ENCODE results near the gene TTC33.
A peak's percentile ranks its signal among the peaks of the same experiment; 100 is the strongest.

Gene TTC33

GRCh38 chr5:40551496-40552491, 204.0 kb downstream of the TTC33 start:
- intact Hi-C loops (cut with micrococcal nuclease): no loop called here
- Mint-ChIP-seq H3K36me3 (ENCODE audit: low read depth) (no peaks in the 10 kb centered on the region), H3K27ac (peak overlapping the region; percentile 63), H3K9me3 (no peaks in the 10 kb centered on the region), H3K4me1 (ENCODE audit: low read depth) (peaks cover 12% of the 10 kb centered on the region), H3K27me3 (no peaks in the 10 kb centered on the region), H3K4me3 (no peak overlapping the region)

DNA sequence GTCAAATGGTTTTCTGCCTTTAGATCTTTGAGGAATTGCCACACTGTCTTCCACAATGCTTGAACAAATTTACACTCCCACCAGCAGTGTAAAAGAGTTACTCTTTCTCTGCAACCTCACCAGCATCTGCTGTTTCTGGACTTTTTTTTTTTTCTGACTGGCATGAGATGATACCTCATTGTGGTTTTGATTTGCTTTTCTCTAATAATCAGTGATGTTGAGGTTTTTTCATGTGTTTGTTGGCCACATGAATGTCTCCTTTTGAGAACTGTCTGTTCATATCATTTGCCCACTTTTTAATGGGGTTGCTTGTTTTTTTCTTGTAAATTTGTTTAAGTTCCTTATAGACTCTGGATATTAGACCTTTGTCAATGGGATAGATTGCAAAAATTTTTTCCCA, 205.3 kb downstream of the TTC33 start:
- intact Hi-C loops (cut with micrococcal nuclease): no loop called here
- peaks cover 12% of the 10 kb centered on the region for H3K4me1 Mint-ChIP-seq (ENCODE audit: low read depth)
- H3K27me3 Mint-ChIP-seq: no peaks in the 10 kb centered on the region
- no peaks in the 10 kb centered on the region for H3K9me3 Mint-ChIP-seq
- no peak overlapping the region for H3K4me3 Mint-ChIP-seq
- H3K27ac Mint-ChIP-seq: no peak overlapping the region
- H3K36me3 Mint-ChIP-seq (ENCODE audit: low read depth): no peaks in the 10 kb centered on the region

GRCh38 chr5:40549616-40550015, 206.1 kb downstream of the TTC33 start:
- Mint-ChIP-seq H3K27ac (no peak overlapping the region), H3K4me1 (ENCODE audit: low read depth) (peaks cover 12% of the 10 kb centered on the region), H3K36me3 (ENCODE audit: low read depth) (no peaks in the 10 kb centered on the region), H3K9me3 (no peaks in the 10 kb centered on the region), H3K4me3 (no peak overlapping the region), H3K27me3 (no peaks in the 10 kb centered on the region)
- intact Hi-C loops (cut with micrococcal nuclease): no loop called here

DNA sequence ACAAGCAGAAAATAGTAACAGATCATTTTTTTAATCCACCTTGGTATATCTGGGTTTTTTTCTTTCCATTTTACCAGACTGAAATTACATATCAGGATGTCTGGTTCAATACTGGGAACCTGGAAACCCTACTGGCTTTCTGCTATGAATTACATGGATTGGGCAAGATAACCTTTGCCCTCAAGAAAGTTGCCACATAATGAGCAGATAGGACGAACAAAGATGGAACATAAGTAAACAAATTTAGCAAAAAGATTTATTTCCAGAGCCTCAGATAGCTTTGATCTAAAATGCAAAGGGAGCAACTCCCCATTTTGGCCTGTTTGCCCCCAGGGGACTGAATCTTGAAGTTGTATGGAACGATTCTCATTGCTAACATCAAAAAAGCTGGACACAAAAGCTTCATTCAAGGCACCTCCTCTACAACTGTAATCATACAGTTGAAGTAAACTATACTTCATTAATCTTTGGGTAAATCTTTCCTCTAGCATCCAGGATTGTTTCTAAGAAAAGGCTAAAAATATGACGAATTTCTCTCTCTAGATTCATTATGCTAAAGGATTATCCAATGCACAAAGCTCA, 207.7 kb downstream of the TTC33 start:
- intact Hi-C loops (cut with micrococcal nuclease): no loop called here
- H3K27me3 Mint-ChIP-seq: no peaks in the 10 kb centered on the region
- peaks cover 12% of the 10 kb centered on the region for H3K4me1 Mint-ChIP-seq (ENCODE audit: low read depth)
- H3K36me3 Mint-ChIP-seq (ENCODE audit: low read depth): no peaks in the 10 kb centered on the region
- no peaks in the 10 kb centered on the region for H3K9me3 Mint-ChIP-seq
- no peak overlapping the region for H3K27ac Mint-ChIP-seq
- no peak overlapping the region for H3K4me3 Mint-ChIP-seq

GRCh38 chr5:40547557-40547956, 208.2 kb downstream of the TTC33 start:
- H3K27me3 Mint-ChIP-seq: no peaks in the 10 kb centered on the region
- H3K36me3 Mint-ChIP-seq (ENCODE audit: low read depth): no peaks in the 10 kb centered on the region
- H3K4me3 Mint-ChIP-seq: no peak overlapping the region
- no peak overlapping the region for H3K27ac Mint-ChIP-seq
- intact Hi-C loops (cut with micrococcal nuclease): no loop called here
- H3K4me1 Mint-ChIP-seq (ENCODE audit: low read depth): peaks cover 12% of the 10 kb centered on the region
- no peaks in the 10 kb centered on the region for H3K9me3 Mint-ChIP-seq

DNA sequence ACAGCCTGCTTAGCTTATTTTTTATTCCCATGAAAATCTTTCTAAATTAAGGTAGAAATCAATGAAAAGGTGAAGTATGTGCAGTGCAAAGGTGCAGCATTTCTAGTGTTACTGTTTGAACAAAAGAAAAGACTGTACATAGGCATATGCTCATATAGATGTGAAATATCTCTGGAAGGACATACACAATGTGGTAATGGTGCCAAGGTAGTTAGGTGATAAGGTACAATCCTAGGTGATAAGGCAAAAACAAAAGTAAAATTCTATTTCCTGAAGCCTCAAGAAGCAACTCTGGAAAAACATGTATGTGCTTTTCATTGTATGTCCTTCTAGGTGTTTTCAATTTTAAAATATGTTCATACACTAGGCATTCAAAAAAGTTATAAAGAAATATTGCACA, 215.5 kb downstream of the TTC33 start:
- intact Hi-C loops (cut with micrococcal nuclease): no loop called here

DNA sequence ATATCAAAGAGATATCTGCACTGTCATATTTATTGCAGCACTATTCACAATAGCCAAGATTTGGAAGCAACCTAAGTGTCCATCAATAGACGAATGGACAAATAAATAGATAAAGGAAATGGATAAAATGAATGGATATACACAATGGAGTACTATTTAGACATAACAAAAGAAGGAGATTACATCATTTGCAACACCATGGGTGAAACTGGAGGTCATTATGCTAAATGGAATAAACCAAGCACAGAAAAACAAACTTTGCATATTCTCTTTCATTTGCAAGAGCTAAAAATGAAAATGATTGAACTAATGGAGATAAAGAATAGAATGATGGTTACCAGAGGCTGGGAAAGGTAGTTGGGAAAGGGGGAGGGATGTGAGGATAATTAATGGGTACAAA, 231.1 kb downstream of the TTC33 start:
- Mint-ChIP-seq H3K27ac (no peak overlapping the region), H3K4me3 (no peak overlapping the region), H3K27me3 (no peaks in the 10 kb centered on the region), H3K36me3 (ENCODE audit: low read depth) (no peaks in the 10 kb centered on the region), H3K4me1 (ENCODE audit: low read depth) (peaks cover 6% of the 10 kb centered on the region), H3K9me3 (no peaks in the 10 kb centered on the region)
- intact Hi-C loops (cut with micrococcal nuclease): no loop called here

More for the DNA sequence above, 215.5 kb downstream of the TTC33 start:
- H3K27ac Mint-ChIP-seq: no peak overlapping the region
- H3K4me3 Mint-ChIP-seq: no peak overlapping the region
- no peaks in the 10 kb centered on the region for H3K27me3 Mint-ChIP-seq
- H3K4me1 Mint-ChIP-seq (ENCODE audit: low read depth): no peaks in the 10 kb centered on the region
- H3K36me3 Mint-ChIP-seq (ENCODE audit: low read depth): no peaks in the 10 kb centered on the region
- peaks cover under 1% of the 10 kb centered on the region for H3K9me3 Mint-ChIP-seq

DNA sequence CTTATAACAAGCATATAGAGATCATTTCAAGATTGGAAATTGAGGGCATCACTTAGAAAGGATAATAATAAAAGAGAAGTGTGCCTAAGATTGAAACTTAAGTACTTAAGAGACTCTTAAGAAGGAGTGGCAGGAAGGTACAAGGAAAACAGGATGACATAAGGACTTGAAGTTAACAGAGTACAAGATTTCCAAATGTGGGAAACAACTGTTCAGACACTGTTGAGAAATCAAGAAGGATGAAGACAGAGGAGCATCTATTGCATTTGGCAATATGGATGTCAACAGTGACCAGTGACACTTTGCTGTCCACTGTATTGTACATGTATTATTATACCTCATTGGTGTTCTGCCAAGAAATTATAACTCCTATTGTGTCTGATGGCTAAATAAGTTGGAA, 233.8 kb downstream of the TTC33 start:
- intact Hi-C loops (cut with micrococcal nuclease): no loop called here
- Mint-ChIP-seq H3K4me3 (no peak overlapping the region), H3K27ac (no peak overlapping the region), H3K4me1 (ENCODE audit: low read depth) (peaks cover 12% of the 10 kb centered on the region), H3K9me3 (no peaks in the 10 kb centered on the region), H3K27me3 (no peaks in the 10 kb centered on the region), H3K36me3 (ENCODE audit: low read depth) (no peaks in the 10 kb centered on the region)

GRCh38 chr5:40521108-40521785, 234.5 kb downstream of the TTC33 start:
- Mint-ChIP-seq H3K4me1 (ENCODE audit: low read depth) (peaks cover 12% of the 10 kb centered on the region), H3K9me3 (no peaks in the 10 kb centered on the region), H3K36me3 (ENCODE audit: low read depth) (no peaks in the 10 kb centered on the region), H3K4me3 (no peak overlapping the region), H3K27ac (no peak overlapping the region), H3K27me3 (no peaks in the 10 kb centered on the region)
- intact Hi-C loops (cut with micrococcal nuclease): no loop called here

DNA sequence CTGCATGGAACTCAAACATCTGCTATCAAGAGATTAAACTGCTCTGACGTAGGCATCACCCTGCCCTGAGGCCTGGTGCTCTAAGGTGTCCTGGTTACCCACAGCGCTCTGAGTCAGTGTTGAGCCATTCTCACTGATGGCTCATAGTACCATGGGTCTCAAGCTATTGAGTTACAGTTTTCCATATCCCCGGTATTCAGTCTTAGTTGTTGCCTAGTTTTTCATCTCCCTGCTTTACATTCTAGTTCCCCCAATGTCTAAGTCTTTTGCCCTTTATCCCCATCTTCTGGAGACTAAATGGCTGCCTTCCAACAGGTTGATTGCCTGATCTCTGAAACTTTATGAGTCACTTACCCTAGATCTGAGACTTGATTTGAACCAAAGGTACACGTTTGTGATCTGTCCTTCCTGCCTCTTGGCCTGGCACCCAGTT, 237.3 kb downstream of the TTC33 start:
- Mint-ChIP-seq H3K36me3 (ENCODE audit: low read depth) (no peaks in the 10 kb centered on the region), H3K27ac (no peak overlapping the region), H3K9me3 (no peaks in the 10 kb centered on the region), H3K27me3 (no peaks in the 10 kb centered on the region), H3K4me3 (no peak overlapping the region), H3K4me1 (ENCODE audit: low read depth) (peaks cover 29% of the 10 kb centered on the region)
- intact Hi-C loops (cut with micrococcal nuclease): no loop called here

- intact Hi-C loops (cut with micrococcal nuclease): no loop called here
- H3K27me3 Mint-ChIP-seq: no peaks in the 10 kb centered on the region
- H3K9me3 Mint-ChIP-seq: no peaks in the 10 kb centered on the region
- peaks cover 23% of the 10 kb centered on the region for H3K4me1 Mint-ChIP-seq (ENCODE audit: low read depth)
- H3K27ac Mint-ChIP-seq: peak overlapping the region; percentile 9
- H3K36me3 Mint-ChIP-seq (ENCODE audit: low read depth): no peaks in the 10 kb centered on the region
- H3K4me3 Mint-ChIP-seq: no peak overlapping the region
Observed at GRCh38 chr5:40515476-40515875, 240.3 kb downstream of the TTC33 start.

DNA sequence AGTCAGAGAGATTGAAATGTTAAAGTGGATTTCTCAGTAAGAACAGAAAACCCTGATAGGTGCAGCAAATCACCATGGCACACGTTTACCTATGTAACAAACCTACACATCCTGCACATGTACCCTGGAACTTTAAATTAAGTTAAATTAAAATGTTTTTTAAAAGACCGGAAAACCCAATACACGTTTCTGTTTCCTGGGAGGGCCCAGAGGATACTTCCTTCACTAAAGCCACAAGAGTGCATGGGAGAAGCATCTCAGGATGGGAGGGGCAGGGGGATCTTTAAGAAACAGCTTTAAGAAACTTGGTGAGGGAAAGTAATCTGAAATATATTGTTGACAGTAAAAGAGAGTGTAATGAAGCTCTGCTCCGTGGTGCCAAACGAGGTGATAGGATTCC, 240.8 kb downstream of the TTC33 start:
- Mint-ChIP-seq H3K36me3 (ENCODE audit: low read depth) (no peaks in the 10 kb centered on the region), H3K27ac (peak overlapping the region; percentile 9), H3K9me3 (no peaks in the 10 kb centered on the region), H3K27me3 (no peaks in the 10 kb centered on the region), H3K4me3 (no peak overlapping the region), H3K4me1 (ENCODE audit: low read depth) (peaks cover 23% of the 10 kb centered on the region)
- intact Hi-C loops (cut with micrococcal nuclease): no loop called here

- Mint-ChIP-seq H3K27ac (no peak overlapping the region), H3K27me3 (no peaks in the 10 kb centered on the region), H3K9me3 (no peaks in the 10 kb centered on the region), H3K36me3 (ENCODE audit: low read depth) (no peaks in the 10 kb centered on the region), H3K4me3 (no peak overlapping the region), H3K4me1 (ENCODE audit: low read depth) (peaks cover 17% of the 10 kb centered on the region)
- intact Hi-C loops (cut with micrococcal nuclease): no loop called here
Observed at GRCh38 chr5:40511801-40512200, 244.0 kb downstream of the TTC33 start.

DNA sequence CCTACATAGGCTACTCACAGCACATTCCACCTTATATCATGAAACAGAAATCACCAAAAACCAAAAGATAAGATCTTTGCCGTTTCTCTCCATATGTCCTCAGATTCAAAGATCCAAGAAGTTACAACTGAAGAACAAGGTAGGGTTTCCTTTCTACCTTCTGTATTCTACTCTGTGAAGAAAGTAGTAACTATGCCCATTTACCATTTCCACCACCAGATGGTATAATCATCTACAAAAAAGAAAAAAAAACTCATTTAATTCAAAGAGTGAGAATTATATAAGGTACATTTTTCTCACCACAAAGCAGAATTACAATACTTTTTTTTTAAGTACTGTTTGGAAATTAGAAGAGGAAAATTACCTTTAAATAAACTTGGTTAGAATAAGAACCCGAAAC, 248.7 kb downstream of the TTC33 start:
- no peaks in the 10 kb centered on the region for H3K27me3 Mint-ChIP-seq
- no peak overlapping the region for H3K27ac Mint-ChIP-seq
- no peaks in the 10 kb centered on the region for H3K4me1 Mint-ChIP-seq (ENCODE audit: low read depth)
- no peak overlapping the region for H3K4me3 Mint-ChIP-seq
- H3K9me3 Mint-ChIP-seq: no peaks in the 10 kb centered on the region
- intact Hi-C loops (cut with micrococcal nuclease): no loop called here
- H3K36me3 Mint-ChIP-seq (ENCODE audit: low read depth): no peaks in the 10 kb centered on the region
